ENCODE measurements around the gene MRPS7. TPM values are rescaled to one million over a fixed set of nuclear protein-coding genes. Genes with fewer than 3 reads are reported as not detected.
"Not testable (repeated sequence)": the region's sequence is repeated elsewhere in the genome, so short reads cannot be mapped to it uniquely, and the experiment has no call there.

Gene MRPS7
- total RNA-seq, 2 donors from 2014 or later, result 62.9 to 118 TPM

GRCh38 chr17:75273977-75274708 is 12.5 kb downstream of the MRPS7 start:
- Histone ChIP-seq H3K9me3 (no peaks in the 10 kb centered on the region), H3K27me3 (no peaks in the 10 kb centered on the region), H3K36me3 (no peaks in the 10 kb centered on the region), H3K9ac (ENCODE audit: low read depth in 2 of 2, low read length in 2 of 2) (no peak overlapping the region), H3K27ac (no peak overlapping the region), H3K4me1 (peaks cover 4% of the 10 kb centered on the region), H3K4me3 (no peak overlapping the region)
- no peak for DNase-seq
- intact Hi-C loops (cut with DNase I), result no loop called here
- TF ChIP-seq CTCF (IDR thresholded peaks at IDR 0.05), result no peak

GRCh38 chr17:75277664-75278071 is 16.0 kb downstream of the MRPS7 start:
- intact Hi-C loops (cut with DNase I), result no loop called here
- no peaks in the 10 kb centered on the region for H3K4me1 ChIP-seq
- DNase-seq, result no peak
- no peak overlapping the region for H3K4me3 ChIP-seq
- no peaks in the 10 kb centered on the region for H3K9me3 ChIP-seq
- no peak for TF ChIP-seq CTCF (IDR thresholded peaks at IDR 0.05)
- no peaks in the 10 kb centered on the region for H3K36me3 ChIP-seq
- H3K9ac ChIP-seq (ENCODE audit: low read depth in 2 of 2, low read length in 2 of 2), result no peak overlapping the region
- no peaks in the 10 kb centered on the region for H3K27me3 ChIP-seq
- no peak overlapping the region for H3K27ac ChIP-seq

GRCh38 chr17:75280189-75280588 is 18.5 kb downstream of the MRPS7 start:
- H3K27me3 ChIP-seq; H3K4me1 ChIP-seq; intact Hi-C loops (cut with DNase I); DNase-seq; H3K27ac ChIP-seq; H3K4me3 ChIP-seq; H3K9me3 ChIP-seq; H3K9ac ChIP-seq (ENCODE audit: low read depth in 2 of 2, low read length in 2 of 2); H3K36me3 ChIP-seq: not testable (repeated sequence)

- H3K4me3 ChIP-seq, result no peak overlapping the region
- H3K27me3 ChIP-seq, result no peaks in the 10 kb centered on the region
- no peak overlapping the region for H3K27ac ChIP-seq
- H3K9ac ChIP-seq (ENCODE audit: low read depth in 2 of 2, low read length in 2 of 2), result no peak overlapping the region
- DNase-seq, result no peak
- TF ChIP-seq CTCF (IDR thresholded peaks at IDR 0.05), result no peak
- H3K4me1 ChIP-seq, result peaks cover 4% of the 10 kb centered on the region
- intact Hi-C loops (cut with DNase I), result no loop called here
- H3K9me3 ChIP-seq, result no peaks in the 10 kb centered on the region
- no peaks in the 10 kb centered on the region for H3K36me3 ChIP-seq
These were observed 23.4 kb downstream of the MRPS7 start for GRCh38 chr17:75285123-75285522.

- DNase-seq, result no peak
- intact Hi-C loops (cut with DNase I), result no loop called here
These were observed 25.5 kb downstream of the MRPS7 start for GRCh38 chr17:75287221-75287620.

More at GRCh38 chr17:75287221-75287620, 25.5 kb downstream of the MRPS7 start:
- H3K27ac ChIP-seq, result no peak overlapping the region
- peaks cover 4% of the 10 kb centered on the region for H3K4me1 ChIP-seq
- H3K27me3 ChIP-seq, result no peaks in the 10 kb centered on the region
- H3K36me3 ChIP-seq, result no peaks in the 10 kb centered on the region
- H3K4me3 ChIP-seq, result no peak overlapping the region
- no peaks in the 10 kb centered on the region for H3K9me3 ChIP-seq
- TF ChIP-seq CTCF (IDR thresholded peaks at IDR 0.05), result no peak
- H3K9ac ChIP-seq (ENCODE audit: low read depth in 2 of 2, low read length in 2 of 2), result no peak overlapping the region

All from colonic mucosa (tissue), 4 donors.